ENCODE data around the gene G3BP2. TPM values are rescaled to one million over a fixed set of nuclear protein-coding genes. Genes with fewer than 3 reads are reported as not detected.
A peak's percentile ranks its signal among the peaks of the same experiment; 100 is the strongest.

G3BP2 gene
- total and polyA plus RNA-seq, 2 of the 8 experiments (the other 6 are each of a cell fraction or from before 2014, with no cell fraction given): 83.7 to 378 TPM

- POLR2A ChIA-PET (ENCODE audit: partially characterized antibody): interaction anchor here (1.5 to 8.2 kb wide), 6 partner anchors 13 to 73 kb away, joined by 4 to 117 read pairs (median 6); partner anchors contain the start of gene USO1
- Histone ChIP-seq H4K20me1 (replicated peaks in 1 of 2; ENCODE audit: control insufficient read depth in 1 of 2, insufficient read depth in 2 of 2, low read length in 2 of 2) (peaks cover 28 to 31% of the 10 kb centered on the region in 2 experiments), H2AFZ (ENCODE audit: low read length) (no peak overlapping the region; the same call in 1 of the 2 replicates), H4K8ac (ENCODE audit: extremely low read depth, insufficient read depth, low read length) (peak overlapping the region; percentile 97), H3K27ac (ENCODE audit: low read depth, low read length) (peak overlapping the region; percentile 94), H3K9ac (replicated peaks in 1 of 4; ENCODE audit: extremely low read depth in 1 of 4, low read depth in 3 of 4, low read length in 3 of 4) (peak overlapping the region; percentile 93 to 99 (median 96)), H3K27me3 (replicated peaks in 1 of 4; ENCODE audit: control insufficient read depth in 3 of 4, extremely low read depth in 1 of 4, insufficient read depth in 3 of 4, low read length in 3 of 4) (no peaks in the 10 kb centered on the region), H3K4me2 (ENCODE audit: insufficient read depth in 1 of 2, low read depth in 2 of 2, low read length in 2 of 2) (peak overlapping the region; percentile 70 to 74), H3K36me3 (ENCODE audit: control insufficient read depth in 2 of 4, insufficient read depth in 4 of 4, low read length in 3 of 4) (no peaks in the 10 kb centered on the region), H2BK20ac (ENCODE audit: low read length) (no peak overlapping the region), H4K5ac (ENCODE audit: insufficient read length, low read depth, low read length) (peak overlapping the region; percentile 41), H3K56ac (replicated peaks; ENCODE audit: insufficient read length, low read depth, low read length) (peak overlapping the region; percentile 80), H3K4me1 (replicated peaks in 1 of 4; ENCODE audit: control insufficient read depth in 3 of 4, insufficient read depth in 4 of 4, low read length in 3 of 4) (peaks cover 5 to 8% (median 7%) of the 10 kb centered on the region in 4 experiments; a peak in 6 of 7 replicates), H3K23ac (ENCODE audit: insufficient read length) (peak overlapping the region; percentile 24), H2BK12ac (ENCODE audit: low read depth, low read length) (peak overlapping the region; percentile 71; the same call in 1 of the 2 replicates), H2BK15ac (ENCODE audit: low read length) (no peak overlapping the region), H3K4ac (replicated peaks; ENCODE audit: insufficient read length, low read depth, low read length) (peak overlapping the region; percentile 55), H3K23me2 (ENCODE audit: low read depth, low read length) (peaks cover 3% of the 10 kb centered on the region), H3K18ac (ENCODE audit: extremely low read depth, low read length) (peak overlapping the region; percentile 94), H3K9me3 (ENCODE audit: insufficient read depth in 2 of 2, low read depth in 1 of 2, low read length in 1 of 2) (no peaks in the 10 kb centered on the region), H4K91ac (replicated peaks; ENCODE audit: insufficient read length, low read length) (peak overlapping the region; percentile 92), H2BK5ac (ENCODE audit: low read depth, low read length) (peak overlapping the region; percentile 97), H3K14ac (ENCODE audit: insufficient read length) (peak overlapping the region; percentile 19), H2BK120ac (replicated peaks; ENCODE audit: low read depth, low read length) (peak overlapping the region; percentile 5), H3K79me2 (ENCODE audit: control insufficient read depth in 1 of 2, insufficient read depth in 2 of 2, low read length in 2 of 2) (peaks cover 55 to 84% of the 10 kb centered on the region in 2 experiments), H3K79me1 (ENCODE audit: low read depth, low read length) (peaks cover 2% of the 10 kb centered on the region; the same call in 1 of the 2 replicates), H2AK5ac (ENCODE audit: low read depth, low read length) (0 out of 2 replicates have a peak overlapping the region, but pooled peaks have one; percentile 57), H3K4me3 (ENCODE audit: extremely low read depth in 1 of 4, insufficient read depth in 2 of 4, low read depth in 3 of 4, low read length in 4 of 4) (peak overlapping the region; percentile 92 to 99 (median 94))
- 1% methylated on average over 34 of the region's 44 CpGs; no CpG with 5 or more reads in 1 of the 2 experiments for WGBS, 2 experiments (ENCODE audit: extremely low coverage in 1 of 2, insufficient coverage in 1 of 2, insufficient read length in 1 of 2, insufficient replicate concordance in 2 of 2, low coverage in 1 of 2, low lambda C conversion rate in 2 of 2, missing lambda C conversion rate in 1 of 2)
- DNase-seq (ENCODE audit: low read depth in 1 of 2, low spot score in 2 of 2): peak in 1 of 2 experiments; percentile 69
- no peak for FAIRE-seq
- CTCF ChIA-PET (ENCODE audit: partially characterized antibody): interaction anchor here (0.8 to 6.9 kb wide), 6 partner anchors 19 to 55 kb away, joined by 3 to 36 read pairs (median 4); partner anchors contain the start of gene USO1
- no peak; the same call in 1 of the 2 replicates for TF ChIP-seq TAF1 (IDR thresholded peaks at IDR 0.05; ENCODE audit: low read depth, low read length)
- TF ChIP-seq CHD1 (IDR thresholded peaks at IDR 0.05; ENCODE audit: low read depth, low read length): no peak
- TF ChIP-seq EGR1 (IDR thresholded peaks at IDR 0.05; ENCODE audit: borderline replicate concordance, low read depth, low read length): no peak
- no peak for TF ChIP-seq BCL11A (IDR thresholded peaks at IDR 0.05; ENCODE audit: low read depth in 2 of 2, low read length in 2 of 2)
- no peak for TF ChIP-seq SIRT6 (IDR thresholded peaks at IDR 0.05; ENCODE audit: low read length)
- no peak for TF ChIP-seq NANOG (IDR thresholded peaks at IDR 0.05; ENCODE audit: insufficient read depth, low read depth, low read length, poor library complexity, severe bottlenecking)
- no peak for TF ChIP-seq CHD2 (IDR thresholded peaks at IDR 0.05; ENCODE audit: low read length)
- no peak for TF ChIP-seq E2F6 (IDR thresholded peaks at IDR 0.05)
- no peak for TF ChIP-seq ZNF274 (IDR thresholded peaks at IDR 0.05; ENCODE audit: borderline replicate concordance, extremely low read depth, low read length)
- TF ChIP-seq TBP (IDR thresholded peaks at IDR 0.05; ENCODE audit: low read depth, low read length): peak; percentile 42; the same call in 1 of the 2 replicates
- TF ChIP-seq BRCA1 (IDR thresholded peaks at IDR 0.05; ENCODE audit: low read depth, low read length): no peak
- TF ChIP-seq MAX (IDR thresholded peaks at IDR 0.05): peak; percentile 40
Observed at GRCh38 chr4:75672461-75673026, 667 bp downstream of the G3BP2 start.
